ENCODE results near the gene SPRR4.

The SPRR4 gene

GRCh38 chr1:152965853-152966252 is 4.6 kb upstream of the SPRR4 start:
- Histone ChIP-seq H3K9ac (ENCODE audit: low read length) (no peak overlapping the region), H3K4me1 (ENCODE audit: control insufficient read depth, insufficient read depth, low read length) (no peaks in the 10 kb centered on the region), H3K4me3 (ENCODE audit: low read depth, low read length) (no peak overlapping the region), H3K36me3 (ENCODE audit: control insufficient read depth, insufficient read depth, low read length) (no peaks in the 10 kb centered on the region), H3K27me3 (ENCODE audit: control insufficient read depth, insufficient read depth, low read length) (peaks cover 8% of the 10 kb centered on the region; the same call in 1 of the 2 replicates), H3K9me3 (ENCODE audit: control insufficient read depth, insufficient read depth, low read depth, low read length) (no peaks in the 10 kb centered on the region; the same call in 1 of the 2 replicates), H3K27ac (ENCODE audit: low read depth, low read length) (no peak overlapping the region)

GRCh38 chr1:152967201-152967600 is 3.2 kb upstream of the SPRR4 start:
- Histone ChIP-seq H3K9ac (ENCODE audit: low read length) (no peak overlapping the region), H3K4me1 (ENCODE audit: control insufficient read depth, insufficient read depth, low read length) (no peaks in the 10 kb centered on the region), H3K4me3 (ENCODE audit: low read depth, low read length) (no peak overlapping the region), H3K27me3 (ENCODE audit: control insufficient read depth, insufficient read depth, low read length) (peaks cover 7% of the 10 kb centered on the region; the same call in 1 of the 2 replicates), H3K36me3 (ENCODE audit: control insufficient read depth, insufficient read depth, low read length) (no peaks in the 10 kb centered on the region), H3K9me3 (ENCODE audit: control insufficient read depth, insufficient read depth, low read depth, low read length) (no peaks in the 10 kb centered on the region; the same call in 1 of the 2 replicates), H3K27ac (ENCODE audit: low read depth, low read length) (no peak overlapping the region)

GRCh38 chr1:152968248-152968647 is 2.2 kb upstream of the SPRR4 start:
- H3K4me1 ChIP-seq (ENCODE audit: control insufficient read depth, insufficient read depth, low read length) = no peaks in the 10 kb centered on the region
- H3K27ac ChIP-seq (ENCODE audit: low read depth, low read length) = no peak overlapping the region
- no peaks in the 10 kb centered on the region; the same call in 1 of the 2 replicates for H3K9me3 ChIP-seq (ENCODE audit: control insufficient read depth, insufficient read depth, low read depth, low read length)
- no peaks in the 10 kb centered on the region for H3K36me3 ChIP-seq (ENCODE audit: control insufficient read depth, insufficient read depth, low read length)
- H3K27me3 ChIP-seq (ENCODE audit: control insufficient read depth, insufficient read depth, low read length) = peaks cover 10% of the 10 kb centered on the region; the same call in 1 of the 2 replicates
- H3K9ac ChIP-seq (ENCODE audit: low read length) = no peak overlapping the region
- no peak overlapping the region for H3K4me3 ChIP-seq (ENCODE audit: low read depth, low read length)

- no peak overlapping the region for H3K27ac ChIP-seq (ENCODE audit: low read depth, low read length)
- no peaks in the 10 kb centered on the region for H3K36me3 ChIP-seq (ENCODE audit: control insufficient read depth, insufficient read depth, low read length)
- H3K9ac ChIP-seq (ENCODE audit: low read length) = no peak overlapping the region
- no peaks in the 10 kb centered on the region; the same call in 1 of the 2 replicates for H3K9me3 ChIP-seq (ENCODE audit: control insufficient read depth, insufficient read depth, low read depth, low read length)
- H3K4me3 ChIP-seq (ENCODE audit: low read depth, low read length) = no peak overlapping the region
- no peaks in the 10 kb centered on the region for H3K4me1 ChIP-seq (ENCODE audit: control insufficient read depth, insufficient read depth, low read length)
- peaks cover 13% of the 10 kb centered on the region; the same call in 1 of the 2 replicates for H3K27me3 ChIP-seq (ENCODE audit: control insufficient read depth, insufficient read depth, low read length)
Observed at GRCh38 chr1:152969036-152969435, 1.4 kb upstream of the SPRR4 start.

- Histone ChIP-seq H3K36me3 (ENCODE audit: control insufficient read depth, insufficient read depth, low read length) (no peaks in the 10 kb centered on the region), H3K27me3 (ENCODE audit: control insufficient read depth, insufficient read depth, low read length) (peaks cover 8% of the 10 kb centered on the region; the same call in 1 of the 2 replicates), H3K4me1 (ENCODE audit: control insufficient read depth, insufficient read depth, low read length) (no peaks in the 10 kb centered on the region), H3K9me3 (ENCODE audit: control insufficient read depth, insufficient read depth, low read depth, low read length) (no peaks in the 10 kb centered on the region; the same call in 1 of the 2 replicates), H3K4me3 (ENCODE audit: low read depth, low read length) (no peak overlapping the region), H3K9ac (ENCODE audit: low read length) (no peak overlapping the region), H3K27ac (ENCODE audit: low read depth, low read length) (no peak overlapping the region)
Observed at GRCh38 chr1:152972196-152972886, 1.9 kb downstream of the SPRR4 start.

- Histone ChIP-seq H3K4me1 (ENCODE audit: control insufficient read depth, insufficient read depth, low read length) (no peaks in the 10 kb centered on the region), H3K27ac (ENCODE audit: low read depth, low read length) (no peak overlapping the region), H3K36me3 (ENCODE audit: control insufficient read depth, insufficient read depth, low read length) (no peaks in the 10 kb centered on the region), H3K9me3 (ENCODE audit: control insufficient read depth, insufficient read depth, low read depth, low read length) (no peaks in the 10 kb centered on the region; the same call in 1 of the 2 replicates), H3K4me3 (ENCODE audit: low read depth, low read length) (no peak overlapping the region), H3K9ac (ENCODE audit: low read length) (no peak overlapping the region), H3K27me3 (ENCODE audit: control insufficient read depth, insufficient read depth, low read length) (peaks cover 16% of the 10 kb centered on the region)
Observed at GRCh38 chr1:152976688-152977087, 6.2 kb downstream of the SPRR4 start.

GRCh38 chr1:152977614-152978013 is 7.2 kb downstream of the SPRR4 start:
- no peak overlapping the region for H3K4me3 ChIP-seq (ENCODE audit: low read depth, low read length)
- no peaks in the 10 kb centered on the region; the same call in 1 of the 2 replicates for H3K9me3 ChIP-seq (ENCODE audit: control insufficient read depth, insufficient read depth, low read depth, low read length)
- H3K36me3 ChIP-seq (ENCODE audit: control insufficient read depth, insufficient read depth, low read length) = no peaks in the 10 kb centered on the region
- H3K27ac ChIP-seq (ENCODE audit: low read depth, low read length) = no peak overlapping the region
- no peak overlapping the region for H3K9ac ChIP-seq (ENCODE audit: low read length)
- H3K4me1 ChIP-seq (ENCODE audit: control insufficient read depth, insufficient read depth, low read length) = no peaks in the 10 kb centered on the region
- H3K27me3 ChIP-seq (ENCODE audit: control insufficient read depth, insufficient read depth, low read length) = peaks cover 12% of the 10 kb centered on the region

- Histone ChIP-seq H3K4me3 (ENCODE audit: low read depth, low read length) (no peak overlapping the region), H3K9ac (ENCODE audit: low read length) (no peak overlapping the region), H3K4me1 (ENCODE audit: control insufficient read depth, insufficient read depth, low read length) (no peaks in the 10 kb centered on the region), H3K36me3 (ENCODE audit: control insufficient read depth, insufficient read depth, low read length) (no peaks in the 10 kb centered on the region), H3K27me3 (ENCODE audit: control insufficient read depth, insufficient read depth, low read length) (peaks cover 9% of the 10 kb centered on the region), H3K9me3 (ENCODE audit: control insufficient read depth, insufficient read depth, low read depth, low read length) (no peaks in the 10 kb centered on the region; the same call in 1 of the 2 replicates), H3K27ac (ENCODE audit: low read depth, low read length) (no peak overlapping the region)
Observed at GRCh38 chr1:152980676-152981075, 10.2 kb downstream of the SPRR4 start.

GRCh38 chr1:152981146-152981871 is 10.9 kb downstream of the SPRR4 start:
- Histone ChIP-seq H3K4me1 (ENCODE audit: control insufficient read depth, insufficient read depth, low read length) (no peaks in the 10 kb centered on the region), H3K9me3 (ENCODE audit: control insufficient read depth, insufficient read depth, low read depth, low read length) (no peaks in the 10 kb centered on the region; the same call in 1 of the 2 replicates), H3K9ac (ENCODE audit: low read length) (no peak overlapping the region), H3K36me3 (ENCODE audit: control insufficient read depth, insufficient read depth, low read length) (no peaks in the 10 kb centered on the region), H3K27me3 (ENCODE audit: control insufficient read depth, insufficient read depth, low read length) (peaks cover 12% of the 10 kb centered on the region), H3K27ac (ENCODE audit: low read depth, low read length) (no peak overlapping the region), H3K4me3 (ENCODE audit: low read depth, low read length) (no peak overlapping the region)

- Histone ChIP-seq H3K36me3 (ENCODE audit: control insufficient read depth, insufficient read depth, low read length) (no peaks in the 10 kb centered on the region), H3K27ac (ENCODE audit: low read depth, low read length) (no peak overlapping the region)
Observed at GRCh38 chr1:152982076-152982475, 11.6 kb downstream of the SPRR4 start.

GRCh38 chr1:152983234-152983633 is 12.8 kb downstream of the SPRR4 start:
- no peaks in the 10 kb centered on the region; the same call in 1 of the 2 replicates for H3K9me3 ChIP-seq (ENCODE audit: control insufficient read depth, insufficient read depth, low read depth, low read length)
- no peaks in the 10 kb centered on the region for H3K4me1 ChIP-seq (ENCODE audit: control insufficient read depth, insufficient read depth, low read length)
- peaks cover 7% of the 10 kb centered on the region for H3K27me3 ChIP-seq (ENCODE audit: control insufficient read depth, insufficient read depth, low read length)
- no peaks in the 10 kb centered on the region for H3K36me3 ChIP-seq (ENCODE audit: control insufficient read depth, insufficient read depth, low read length)
- no peak overlapping the region for H3K9ac ChIP-seq (ENCODE audit: low read length)
- H3K4me3 ChIP-seq (ENCODE audit: low read depth, low read length) = no peak overlapping the region
- no peak overlapping the region for H3K27ac ChIP-seq (ENCODE audit: low read depth, low read length)

More at GRCh38 chr1:152982076-152982475, 11.6 kb downstream of the SPRR4 start:
- Histone ChIP-seq H3K9me3 (ENCODE audit: control insufficient read depth, insufficient read depth, low read depth, low read length) (no peaks in the 10 kb centered on the region; the same call in 1 of the 2 replicates), H3K27me3 (ENCODE audit: control insufficient read depth, insufficient read depth, low read length) (peaks cover 12% of the 10 kb centered on the region), H3K9ac (ENCODE audit: low read length) (no peak overlapping the region), H3K4me1 (ENCODE audit: control insufficient read depth, insufficient read depth, low read length) (no peaks in the 10 kb centered on the region), H3K4me3 (ENCODE audit: low read depth, low read length) (no peak overlapping the region)

All from HUES6 (cell line).